ENCODE data around the gene FRMPD1.

FRMPD1 gene

DNA sequence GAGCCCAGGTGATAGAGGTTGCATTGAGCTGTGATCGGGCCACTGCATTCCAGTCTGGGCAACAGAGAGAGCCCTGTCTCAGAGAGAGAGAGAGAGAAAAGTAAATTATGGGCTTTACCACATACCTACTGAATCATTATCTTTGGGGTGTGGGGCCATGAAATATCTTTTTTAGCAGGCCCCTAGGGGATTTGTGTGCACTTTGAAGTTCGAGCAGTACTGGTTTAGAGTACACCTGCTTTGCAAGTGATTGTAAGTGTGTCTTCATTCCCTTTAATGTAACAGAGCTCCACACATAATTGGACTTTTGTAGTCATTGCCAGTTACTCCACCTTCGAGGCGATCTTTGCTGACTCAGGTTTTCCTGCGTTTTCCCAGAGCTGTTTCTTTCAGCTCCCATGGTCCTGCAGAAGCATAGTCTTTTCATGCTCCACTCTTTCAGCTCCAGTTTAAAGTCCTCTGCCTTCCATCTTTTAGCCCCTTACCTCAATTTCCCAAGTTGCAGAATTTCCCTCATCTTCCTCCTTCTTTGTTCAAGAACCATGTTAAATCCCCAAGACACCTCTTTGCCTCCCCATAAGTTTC lies 24.0 kb upstream of the FRMPD1 start:
- no peak for DNase-seq (ENCODE audit: low read depth, low spot score)

- DNase-seq (ENCODE audit: low read depth, low spot score), result no peak
Observed at GRCh38 chr9:37632479-37632878, 18.3 kb upstream of the FRMPD1 start.

DNA sequence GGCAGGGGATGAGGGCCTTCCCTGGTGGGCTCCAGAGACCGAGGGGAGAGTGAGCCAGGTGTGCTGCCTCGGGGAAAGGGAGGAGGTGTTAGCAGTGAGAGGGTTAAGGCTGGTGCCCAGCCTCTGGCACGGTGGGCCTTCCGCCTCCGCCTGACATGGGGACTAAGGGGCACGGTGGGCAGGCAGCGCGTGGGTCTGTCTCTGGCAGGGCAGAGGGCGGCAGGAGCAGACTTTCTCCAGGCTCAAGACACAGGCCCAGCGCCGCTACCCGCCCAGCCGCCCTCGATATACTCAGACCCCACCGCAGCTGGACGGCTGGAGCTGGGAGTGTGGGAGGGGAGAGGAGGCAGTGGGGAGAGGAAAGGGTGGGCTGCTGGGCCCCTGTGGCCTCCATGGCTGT lies 14.9 kb upstream of the FRMPD1 start:
- no peak for DNase-seq (ENCODE audit: low read depth, low spot score)

DNA sequence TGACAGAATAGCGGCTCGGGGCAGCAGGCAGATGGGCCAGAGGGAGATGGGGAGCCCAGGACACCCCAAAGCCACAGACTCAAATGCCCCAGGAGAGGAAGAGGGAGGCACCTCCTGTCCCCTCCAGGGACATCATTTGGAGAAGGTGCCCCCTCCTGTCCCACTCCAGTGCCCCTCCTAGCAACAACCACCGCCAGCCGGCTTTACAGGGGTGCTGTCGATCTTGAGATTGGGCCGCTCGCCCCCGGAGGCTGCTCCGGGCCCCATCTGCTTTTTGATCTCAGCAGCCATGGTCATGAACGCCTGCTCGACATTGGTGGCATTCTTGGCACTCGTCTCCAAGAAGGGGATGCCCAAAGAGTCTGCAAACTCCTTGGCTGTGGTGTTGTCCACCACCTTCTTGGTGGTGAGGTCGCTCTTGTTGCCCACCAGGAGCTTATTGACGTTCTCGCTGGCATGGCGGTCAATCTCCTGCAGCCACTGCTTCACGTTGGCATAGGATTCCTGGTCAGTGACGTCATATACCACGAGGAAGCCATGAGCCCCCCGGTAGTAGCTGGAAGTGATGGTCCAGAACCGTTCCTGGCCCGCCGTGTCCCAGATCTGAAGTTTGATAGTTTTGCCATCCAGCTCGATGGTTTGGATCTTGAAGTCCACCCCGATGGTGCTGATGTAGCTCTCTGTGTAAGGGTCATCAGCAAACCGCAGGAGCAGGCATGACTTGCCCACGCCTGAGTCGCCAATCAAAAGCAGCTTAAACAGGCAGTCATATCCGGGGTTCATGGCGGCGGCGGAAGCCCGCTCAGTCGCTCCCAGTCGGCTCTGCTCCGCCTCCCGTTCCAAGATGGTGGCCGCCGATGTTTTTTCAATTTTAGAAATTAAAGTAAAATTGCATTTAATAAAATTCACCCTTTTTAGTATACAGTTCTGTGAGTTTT lies 14.0 kb upstream of the FRMPD1 start:
- DNase-seq (ENCODE audit: low read depth, low spot score), result no peak

DNA sequence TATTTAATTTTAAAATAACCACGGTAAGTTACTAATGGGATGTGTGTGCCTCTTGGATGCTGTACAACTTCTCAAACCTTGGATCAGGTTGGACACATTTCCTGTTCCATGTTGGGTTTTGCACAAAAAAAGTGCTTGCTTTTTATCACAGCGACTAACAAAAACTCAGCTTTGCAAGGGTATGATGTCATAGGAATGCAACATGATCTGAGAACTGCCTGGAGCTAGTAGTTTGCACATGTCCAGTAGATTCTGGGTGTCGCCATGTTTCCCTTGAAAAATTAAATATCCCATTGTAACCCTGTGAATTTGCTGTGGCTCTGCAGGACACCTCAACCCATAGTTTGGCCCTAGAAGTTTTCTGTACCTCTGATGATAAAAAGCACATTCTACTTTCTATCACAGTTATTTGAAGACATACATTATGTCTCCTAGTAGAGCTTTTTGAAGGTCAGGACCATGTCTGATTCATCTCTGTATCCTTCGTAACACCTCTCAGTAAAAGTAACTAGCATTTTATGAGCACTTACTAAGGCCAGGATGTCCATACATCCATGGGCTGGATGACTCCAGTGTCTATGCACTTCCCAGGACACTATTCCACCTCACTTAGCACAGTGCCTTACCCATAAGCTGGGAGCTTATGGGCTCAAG lies 11.5 kb upstream of the FRMPD1 start:
- DNase-seq (ENCODE audit: low read depth, low spot score), result no peak

- no peak for DNase-seq (ENCODE audit: low read depth, low spot score)
Observed at GRCh38 chr9:37639841-37640240, 10.9 kb upstream of the FRMPD1 start.

- no peak for DNase-seq (ENCODE audit: low read depth, low spot score)
Observed at GRCh38 chr9:37640246-37640645, 10.5 kb upstream of the FRMPD1 start.

- DNase-seq (ENCODE audit: low read depth, low spot score), result no peak
Observed at GRCh38 chr9:37641331-37641730, 9.4 kb upstream of the FRMPD1 start.

- no peak for DNase-seq (ENCODE audit: low read depth, low spot score)
Observed at GRCh38 chr9:37643214-37643613, 7.5 kb upstream of the FRMPD1 start.

GRCh38 chr9:37645903-37646506 lies 4.7 kb upstream of the FRMPD1 start:
- DNase-seq (ENCODE audit: low read depth, low spot score), result no peak

DNA sequence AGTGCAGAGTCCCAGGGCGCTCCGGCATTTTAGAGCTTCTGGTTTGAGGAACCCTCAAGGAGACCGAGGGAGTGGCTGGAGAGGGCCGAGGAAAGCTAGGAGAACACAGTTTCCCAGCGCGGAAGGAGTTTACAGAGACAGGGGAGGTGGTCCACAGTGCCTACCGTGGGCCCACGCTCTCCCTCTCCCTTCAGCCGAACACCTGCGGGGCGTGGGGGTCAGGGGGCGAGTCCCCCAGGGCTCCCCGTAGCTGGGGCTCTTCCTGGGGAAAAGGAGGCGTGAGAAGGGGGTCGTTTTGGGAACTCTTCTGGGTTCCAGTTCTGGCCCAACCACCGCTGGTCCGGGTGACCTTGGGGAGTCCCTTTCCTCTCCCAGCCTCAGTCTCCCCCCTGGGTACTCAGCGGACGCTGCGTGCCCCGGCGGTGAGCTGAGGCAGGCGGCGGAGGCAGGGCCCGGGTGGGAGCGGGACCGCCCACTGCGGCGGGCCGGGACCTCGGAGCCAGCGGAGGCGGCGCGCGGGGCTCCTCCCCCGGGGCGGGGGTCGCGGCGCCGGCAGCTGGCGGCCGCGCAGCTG lies 368 bp upstream of the FRMPD1 start:
- no peak for DNase-seq (ENCODE audit: low read depth, low spot score)

DNA sequence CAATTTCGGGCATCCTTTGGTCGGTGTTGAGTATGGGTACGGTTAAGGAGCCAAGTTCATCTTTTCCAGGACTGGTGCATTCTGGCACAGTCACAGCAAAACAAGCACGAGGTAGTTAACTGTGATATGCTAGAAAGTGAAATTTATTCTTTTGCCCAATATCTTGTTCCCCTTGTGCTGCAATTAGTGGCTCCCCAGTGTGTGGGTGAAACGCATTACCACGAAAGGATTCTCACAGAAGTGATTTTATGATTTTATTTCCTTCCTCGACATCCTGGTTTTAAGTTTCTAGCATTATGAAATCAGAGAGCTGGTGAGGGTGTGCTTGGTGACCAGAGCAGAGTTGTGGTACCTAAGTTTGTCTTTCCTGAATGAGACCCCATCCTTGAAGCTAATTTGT lies 1.5 kb downstream of the FRMPD1 start:
- no peak for DNase-seq (ENCODE audit: low read depth, low spot score)

- DNase-seq (ENCODE audit: low read depth, low spot score), result no peak
Observed at GRCh38 chr9:37653385-37653784, 2.6 kb downstream of the FRMPD1 start.

- DNase-seq (ENCODE audit: low read depth, low spot score), result no peak
Observed at GRCh38 chr9:37656936-37657335, 6.2 kb downstream of the FRMPD1 start.

DNA sequence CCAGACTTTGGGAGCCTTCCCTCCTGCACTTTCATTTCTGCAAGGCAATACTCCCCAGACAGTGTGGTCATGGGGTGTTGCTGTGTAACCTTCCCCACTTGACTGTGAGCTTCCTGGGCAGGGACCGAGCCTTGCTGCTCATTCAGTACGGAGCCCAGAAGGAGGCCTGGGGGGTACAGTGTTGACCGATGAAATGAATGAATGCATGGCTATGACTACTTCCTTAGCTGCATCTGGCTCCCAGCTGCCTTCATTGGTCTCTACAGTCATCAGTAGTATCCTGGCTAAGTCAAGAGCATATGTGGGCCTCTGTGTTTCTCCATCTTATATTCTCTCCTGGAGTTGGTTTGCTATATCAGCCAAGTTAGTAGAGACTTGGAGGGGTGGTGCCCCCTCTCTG lies 9.9 kb downstream of the FRMPD1 start:
- no peak for DNase-seq (ENCODE audit: low read depth, low spot score)

- no peak for DNase-seq (ENCODE audit: low read depth, low spot score)
Observed at GRCh38 chr9:37663926-37664325, 13.2 kb downstream of the FRMPD1 start.

- no peak for DNase-seq (ENCODE audit: low read depth, low spot score)
Observed at GRCh38 chr9:37667706-37668105, 17.0 kb downstream of the FRMPD1 start.

DNA sequence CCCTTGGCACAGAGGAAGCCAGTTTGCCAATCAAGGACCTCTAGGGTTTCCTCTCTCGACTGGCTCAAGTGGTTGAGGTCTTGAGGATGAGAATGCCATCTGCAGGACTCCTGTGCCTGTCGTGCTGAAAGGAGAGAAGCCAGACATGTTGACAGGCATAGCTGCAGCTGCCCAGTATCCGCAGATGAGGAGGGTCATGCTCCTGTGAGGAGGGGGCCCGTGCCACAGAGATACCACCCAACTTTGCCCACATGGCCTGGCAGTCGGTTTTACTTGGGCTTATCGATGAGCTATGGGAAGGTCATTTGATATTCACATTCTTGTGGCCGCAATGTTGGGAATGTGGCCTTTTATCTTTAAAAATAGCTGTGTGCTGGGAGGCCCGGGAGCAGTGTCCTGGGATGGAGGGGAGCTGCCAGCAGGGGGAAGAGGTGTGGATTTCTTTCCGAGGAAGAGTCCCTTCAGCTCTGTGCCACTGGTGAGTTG lies 17.4 kb downstream of the FRMPD1 start:
- DNase-seq (ENCODE audit: low read depth, low spot score), result no peak

DNA sequence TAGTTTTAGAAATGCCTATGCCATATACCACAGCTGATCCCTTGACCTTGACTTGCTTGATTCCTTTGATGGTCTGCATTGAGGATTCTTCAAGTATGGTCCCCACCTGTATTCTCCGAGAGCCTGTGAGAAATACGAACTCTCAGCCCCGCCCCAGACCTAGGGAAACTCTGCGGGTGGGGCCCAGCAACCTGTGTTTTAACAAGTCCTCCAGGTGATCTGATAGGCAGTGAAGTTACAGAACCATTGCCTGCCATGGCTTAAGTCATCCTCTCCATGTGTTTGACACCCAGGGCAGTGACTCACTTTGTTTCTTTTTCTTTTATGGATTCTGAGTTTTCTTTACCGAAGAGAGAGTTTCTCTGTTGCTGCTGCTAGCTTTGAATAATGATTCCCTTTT lies 18.5 kb downstream of the FRMPD1 start:
- DNase-seq (ENCODE audit: low read depth, low spot score), result no peak

DNA sequence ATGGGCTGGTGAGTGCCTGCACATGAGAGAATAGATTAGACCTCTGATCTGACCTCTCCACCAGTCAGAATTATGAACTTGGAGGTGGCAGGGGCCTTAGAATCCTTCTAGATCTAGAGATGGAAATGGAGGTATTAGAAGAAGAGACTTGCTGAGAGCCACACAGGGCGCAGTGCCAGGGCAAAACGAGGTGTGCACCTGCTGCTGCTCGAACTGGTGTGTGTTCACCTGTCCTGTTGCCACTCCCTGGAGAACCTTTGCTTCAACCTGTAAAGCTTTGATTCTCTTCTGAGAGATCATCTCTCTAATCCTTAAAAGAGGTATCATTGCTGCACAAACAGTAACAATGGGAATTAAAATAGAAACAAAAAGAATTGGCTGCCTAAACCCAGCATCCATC lies 24.9 kb downstream of the FRMPD1 start:
- DNase-seq (ENCODE audit: low read depth, low spot score), result no peak

- DNase-seq (ENCODE audit: low read depth, low spot score), result no peak
Observed at GRCh38 chr9:37676411-37676830, 25.7 kb downstream of the FRMPD1 start.

DNA sequence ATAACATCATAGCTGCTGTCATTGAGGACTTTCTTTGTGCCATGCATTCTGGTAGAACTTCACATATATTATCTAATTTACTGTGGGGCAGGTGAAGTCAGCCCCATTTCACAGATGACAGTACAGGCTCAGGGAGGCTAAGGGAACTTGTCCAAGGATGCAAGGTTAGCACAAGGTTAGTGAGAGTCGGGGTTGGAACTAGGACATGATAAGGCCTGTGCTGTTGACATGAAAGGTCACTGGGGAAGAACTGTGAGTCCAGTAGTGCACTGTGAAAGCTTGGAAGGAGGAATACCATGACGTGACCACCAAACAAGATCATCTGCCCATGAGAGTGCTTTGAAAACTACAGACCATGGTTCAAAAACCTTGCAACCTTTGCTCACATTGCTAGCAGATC lies 26.7 kb downstream of the FRMPD1 start:
- no peak for DNase-seq (ENCODE audit: low read depth, low spot score)
